Gastroesophageal sphincter (tissue), 3 donors: ENCODE measurements around the gene DYNC1I2.

Experiments used
- POLR2A ChIP-seq, 2 donors: fragments of 450-650 bp; IDR thresholded peaks; one replicate each; pipeline ENCODE4 v1.6.1; 2017; ENCODE audit warnings: antibody characterized with exemption in 2 of 2, mild to moderate bottlenecking in 2 of 2, moderate library complexity in 1 of 2
- POLR2AphosphoS5 ChIP-seq: sonication (generic); formaldehyde crosslinking; IDR thresholded peaks from one replicate; pipeline ENCODE4 v1.6.1; 2017; ENCODE audit warnings: antibody characterized with exemption
- TF ChIP-seq, protein P1 (sequence below), 4 experiments: fragments of 200-600 bp in 2 of 4; fragments of 450-650 bp in 2 of 4; sonication (generic) in 1 of 4; IDR thresholded peaks; one replicate each; pipeline ENCODE4 v1.5.1; 2017 to 2019; ENCODE audit warnings: antibody characterized with exemption in 4 of 4, mild to moderate bottlenecking in 2 of 4, moderate library complexity in 2 of 4

DNA sequence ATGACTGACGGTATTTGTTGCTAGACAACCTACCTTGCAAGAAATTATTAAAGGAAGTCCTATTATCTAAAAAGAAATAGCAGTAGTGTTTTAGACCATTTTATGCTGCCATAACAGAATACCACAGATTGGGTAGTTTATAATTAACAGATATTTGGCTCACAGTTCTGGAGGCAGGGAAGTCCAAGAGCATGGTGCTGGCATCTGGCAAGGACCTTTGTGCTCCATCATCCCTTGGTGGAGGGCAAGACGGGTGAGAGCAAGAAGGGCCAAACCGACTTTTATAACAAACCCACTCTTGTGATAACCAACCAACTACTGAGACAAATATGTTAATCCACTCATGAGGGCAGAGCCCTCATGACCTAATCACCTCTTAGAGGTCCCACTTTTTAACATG, 91.2 kb downstream of the DYNC1I2 start:
- TF ChIP-seq POLR2A (IDR thresholded peaks at IDR 0.05) (no peak), POLR2AphosphoS5 (no peak)
- TF ChIP-seq, protein P1, sequence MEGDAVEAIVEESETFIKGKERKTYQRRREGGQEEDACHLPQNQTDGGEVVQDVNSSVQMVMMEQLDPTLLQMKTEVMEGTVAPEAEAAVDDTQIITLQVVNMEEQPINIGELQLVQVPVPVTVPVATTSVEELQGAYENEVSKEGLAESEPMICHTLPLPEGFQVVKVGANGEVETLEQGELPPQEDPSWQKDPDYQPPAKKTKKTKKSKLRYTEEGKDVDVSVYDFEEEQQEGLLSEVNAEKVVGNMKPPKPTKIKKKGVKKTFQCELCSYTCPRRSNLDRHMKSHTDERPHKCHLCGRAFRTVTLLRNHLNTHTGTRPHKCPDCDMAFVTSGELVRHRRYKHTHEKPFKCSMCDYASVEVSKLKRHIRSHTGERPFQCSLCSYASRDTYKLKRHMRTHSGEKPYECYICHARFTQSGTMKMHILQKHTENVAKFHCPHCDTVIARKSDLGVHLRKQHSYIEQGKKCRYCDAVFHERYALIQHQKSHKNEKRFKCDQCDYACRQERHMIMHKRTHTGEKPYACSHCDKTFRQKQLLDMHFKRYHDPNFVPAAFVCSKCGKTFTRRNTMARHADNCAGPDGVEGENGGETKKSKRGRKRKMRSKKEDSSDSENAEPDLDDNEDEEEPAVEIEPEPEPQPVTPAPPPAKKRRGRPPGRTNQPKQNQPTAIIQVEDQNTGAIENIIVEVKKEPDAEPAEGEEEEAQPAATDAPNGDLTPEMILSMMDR (IDR thresholded peaks at IDR 0.05) = no peak
